ENCODE data around the gene ALKBH5.

Gene ALKBH5

DNA sequence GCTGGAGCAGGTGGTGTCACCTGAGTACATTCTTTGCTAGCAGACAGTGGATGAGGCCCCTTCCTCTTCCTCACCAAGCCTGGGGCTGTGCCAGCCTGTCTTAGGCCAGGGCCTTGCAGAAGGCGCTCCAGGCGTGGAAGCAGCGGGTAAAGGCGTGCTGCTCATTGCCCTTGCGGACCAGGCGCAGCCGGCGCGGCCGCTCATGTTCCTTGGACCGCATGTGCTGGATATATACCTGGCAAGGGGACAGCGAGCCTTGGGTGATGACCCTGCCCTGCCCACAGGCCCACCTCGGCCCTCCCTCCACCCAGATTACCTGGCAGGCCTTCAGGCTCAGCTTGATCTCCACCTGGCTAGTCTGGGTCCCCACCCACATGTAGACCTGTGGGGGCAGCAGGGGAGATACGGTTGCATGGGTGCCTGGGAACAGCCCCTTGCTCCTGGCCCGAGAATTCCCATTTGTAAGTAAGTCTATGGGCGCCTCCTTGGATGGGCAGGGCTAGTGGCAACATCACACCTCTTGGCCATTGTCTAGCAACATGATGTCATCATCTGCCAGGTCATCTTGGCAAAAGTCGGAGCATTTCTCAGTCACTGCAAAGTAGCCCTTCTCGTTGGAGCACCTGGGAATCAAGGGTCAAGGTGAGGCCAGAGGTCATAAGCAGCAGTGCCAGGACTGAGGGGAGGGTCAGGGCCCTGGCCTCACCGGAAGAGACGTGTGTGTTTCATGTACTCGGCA lies 61.6 kb downstream of the ALKBH5 start:
- DNase-seq (ENCODE audit: low spot score) = no peak

- DNase-seq (ENCODE audit: low spot score) = no peak
Measured at GRCh38 chr17:18246109-18246725, 62.6 kb downstream of the ALKBH5 start.

- DNase-seq (ENCODE audit: low spot score) = peak; percentile 62
Measured at GRCh38 chr17:18246880-18247612, 63.4 kb downstream of the ALKBH5 start.

GRCh38 chr17:18247613-18248001 lies 64.0 kb downstream of the ALKBH5 start:
- DNase-seq (ENCODE audit: low spot score) = no peak

- DNase-seq (ENCODE audit: low spot score) = peak; percentile 86
Measured at GRCh38 chr17:18248300-18248731, 64.7 kb downstream of the ALKBH5 start.

DNA sequence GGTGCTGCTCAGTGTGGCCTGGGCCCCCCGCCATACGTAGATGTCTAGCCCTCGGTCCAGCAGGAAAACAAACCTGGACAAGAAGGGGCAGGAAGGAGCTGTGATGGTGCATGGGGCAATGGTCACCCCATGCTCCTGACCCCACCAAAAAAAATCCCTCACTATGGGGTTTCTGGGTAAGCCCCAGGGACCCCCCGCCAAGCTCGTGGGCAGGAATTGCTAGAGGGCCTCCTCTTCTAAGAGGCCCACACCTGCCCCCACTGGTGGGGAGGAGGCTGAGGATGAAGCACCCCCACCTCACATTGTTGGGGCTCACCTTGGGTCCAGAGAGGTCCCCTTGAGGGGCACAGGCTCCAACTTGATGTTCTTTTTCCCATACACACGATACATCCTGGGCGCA lies 65.2 kb downstream of the ALKBH5 start:
- DNase-seq (ENCODE audit: low spot score) = no peak

DNA sequence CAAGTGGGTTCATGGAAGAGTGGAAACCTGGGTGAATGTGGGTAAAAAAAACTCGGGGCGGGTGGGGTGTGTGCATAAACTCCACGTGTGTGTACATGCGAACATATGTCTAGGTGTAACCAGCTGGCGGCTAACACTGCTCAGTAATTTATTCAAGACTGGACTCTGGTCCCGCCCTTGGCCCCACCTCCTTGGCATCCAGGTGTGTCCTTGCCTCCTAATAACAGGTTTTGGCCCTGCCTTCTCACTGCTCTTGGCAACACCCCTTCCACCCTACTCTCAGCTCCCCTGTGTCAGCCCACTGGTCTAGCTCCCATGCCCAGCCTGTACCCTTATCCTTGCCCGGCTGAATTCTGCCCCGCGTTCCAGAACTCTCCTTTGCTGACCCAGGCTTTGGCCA lies 66.6 kb downstream of the ALKBH5 start:
- no peak for DNase-seq (ENCODE audit: low spot score)

DNA sequence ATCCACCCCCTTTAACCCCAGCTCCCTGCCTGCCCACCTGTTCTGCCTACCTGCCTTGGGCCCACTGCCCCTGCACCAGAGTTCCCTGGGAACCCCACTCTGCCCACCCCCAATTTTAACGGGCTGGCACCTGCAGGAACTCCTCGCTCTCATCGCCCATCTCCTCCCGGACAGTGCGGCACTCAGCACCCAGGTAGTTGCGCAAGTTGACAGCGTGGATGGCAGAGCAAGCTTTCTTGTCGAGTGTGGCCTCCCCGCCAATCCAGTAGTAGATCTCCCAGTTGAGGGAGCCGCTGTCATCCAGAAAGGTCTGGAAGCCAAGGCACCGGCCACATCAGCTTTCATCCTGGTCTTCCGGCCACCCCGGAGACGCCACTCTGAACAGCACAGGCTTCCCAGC lies 67.1 kb downstream of the ALKBH5 start:
- DNase-seq (ENCODE audit: low spot score) = no peak

DNA sequence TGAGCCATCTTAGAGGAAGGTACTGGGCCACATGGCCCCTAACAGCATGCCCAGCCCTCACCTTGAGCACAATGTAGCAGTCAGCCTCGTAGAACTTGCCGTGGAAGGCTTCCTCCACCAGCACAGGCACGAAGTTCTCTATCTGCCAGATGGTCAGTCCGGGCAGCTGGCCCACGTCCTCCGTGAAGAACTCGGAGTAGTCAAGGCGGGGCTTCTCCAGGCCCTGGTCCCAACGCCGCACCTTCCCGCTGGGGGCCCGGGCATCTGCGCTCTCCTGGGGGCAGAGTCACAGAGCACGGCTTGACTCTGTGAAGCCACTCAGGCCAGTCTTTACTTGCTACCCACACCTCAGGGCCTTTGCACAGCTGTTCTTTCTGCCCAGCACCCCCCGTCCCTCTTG lies 67.6 kb downstream of the ALKBH5 start:
- no peak for DNase-seq (ENCODE audit: low spot score)

GRCh38 chr17:18252160-18252559 lies 68.5 kb downstream of the ALKBH5 start:
- no peak for DNase-seq (ENCODE audit: low spot score)

DNA sequence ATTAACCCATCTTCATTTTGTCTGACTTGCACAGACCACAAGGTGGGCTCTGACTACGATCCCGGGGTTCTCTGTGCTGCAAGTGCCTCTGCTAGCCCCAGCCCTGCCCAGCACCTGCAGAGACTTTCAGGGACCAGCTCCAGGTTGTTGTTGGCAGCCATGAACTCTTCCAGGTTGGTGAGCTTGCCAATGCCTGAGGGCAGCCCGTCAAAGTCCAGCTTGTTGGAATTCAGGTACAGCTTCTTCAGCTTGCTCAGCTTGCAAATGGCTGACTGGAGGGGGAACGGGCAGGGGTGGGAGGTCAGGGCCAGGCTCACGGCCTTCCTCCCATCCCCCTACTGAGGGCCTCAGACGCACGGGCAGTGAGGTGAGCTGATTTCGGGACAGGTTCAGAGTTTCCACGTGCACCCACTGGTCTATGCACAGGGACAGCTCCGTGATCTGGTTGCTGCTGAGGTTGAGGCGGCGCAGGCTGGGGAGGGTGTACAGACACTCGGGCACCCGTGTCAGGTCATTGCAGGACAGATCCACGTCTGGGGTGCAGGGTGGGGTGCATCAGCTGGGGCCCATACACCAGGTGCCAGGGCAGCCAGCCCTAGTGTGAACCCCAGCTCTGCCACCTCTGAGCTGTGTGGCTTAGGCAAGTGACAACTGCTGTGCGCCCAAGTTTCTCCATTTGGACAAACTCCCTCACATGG lies 69.7 kb downstream of the ALKBH5 start:
- DNase-seq (ENCODE audit: low spot score) = no peak

DNA sequence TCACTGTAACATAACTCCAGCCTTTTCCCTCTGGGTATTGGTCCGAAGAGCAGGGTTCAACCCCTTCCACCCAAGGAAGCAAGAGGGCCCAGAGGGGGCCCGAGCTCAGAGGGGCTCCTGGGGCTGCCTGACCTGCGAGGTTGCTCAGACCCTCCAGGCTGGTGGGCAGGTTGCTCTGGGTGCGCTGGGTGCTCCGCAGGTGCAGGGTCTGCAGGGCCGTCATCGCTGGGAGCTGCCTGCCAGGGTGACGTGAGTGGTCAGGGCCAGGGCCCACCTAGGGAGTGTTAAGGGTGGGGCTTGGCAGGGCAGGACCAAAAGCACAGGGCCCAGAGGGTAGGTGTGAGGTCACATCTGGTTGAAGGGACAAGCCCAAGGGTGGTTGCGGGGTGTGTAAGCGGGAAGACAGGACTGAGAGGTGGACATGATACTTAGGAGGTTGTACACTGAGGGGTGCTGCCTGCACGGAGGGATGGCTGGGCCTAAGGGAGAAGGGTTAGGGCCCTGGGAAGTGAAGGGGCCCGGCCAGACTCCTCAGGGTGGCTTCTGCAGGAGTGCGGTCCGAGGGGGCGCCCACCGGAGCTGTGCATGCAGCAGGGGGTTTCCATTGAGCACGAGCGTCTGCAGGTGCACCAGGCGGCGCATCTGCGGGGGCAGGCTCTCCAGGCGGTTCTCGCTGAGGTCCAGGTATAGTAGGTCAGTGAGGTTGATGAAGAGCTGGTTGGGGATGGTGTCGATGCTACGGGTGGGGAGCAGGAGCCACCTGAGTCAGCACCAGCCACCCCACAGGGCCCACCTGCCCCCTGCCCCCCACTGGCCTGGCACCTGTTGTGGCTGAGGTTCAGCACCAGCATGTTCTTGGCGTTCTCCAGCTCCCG lies 70.6 kb downstream of the ALKBH5 start:
- no peak for DNase-seq (ENCODE audit: low spot score)

DNA sequence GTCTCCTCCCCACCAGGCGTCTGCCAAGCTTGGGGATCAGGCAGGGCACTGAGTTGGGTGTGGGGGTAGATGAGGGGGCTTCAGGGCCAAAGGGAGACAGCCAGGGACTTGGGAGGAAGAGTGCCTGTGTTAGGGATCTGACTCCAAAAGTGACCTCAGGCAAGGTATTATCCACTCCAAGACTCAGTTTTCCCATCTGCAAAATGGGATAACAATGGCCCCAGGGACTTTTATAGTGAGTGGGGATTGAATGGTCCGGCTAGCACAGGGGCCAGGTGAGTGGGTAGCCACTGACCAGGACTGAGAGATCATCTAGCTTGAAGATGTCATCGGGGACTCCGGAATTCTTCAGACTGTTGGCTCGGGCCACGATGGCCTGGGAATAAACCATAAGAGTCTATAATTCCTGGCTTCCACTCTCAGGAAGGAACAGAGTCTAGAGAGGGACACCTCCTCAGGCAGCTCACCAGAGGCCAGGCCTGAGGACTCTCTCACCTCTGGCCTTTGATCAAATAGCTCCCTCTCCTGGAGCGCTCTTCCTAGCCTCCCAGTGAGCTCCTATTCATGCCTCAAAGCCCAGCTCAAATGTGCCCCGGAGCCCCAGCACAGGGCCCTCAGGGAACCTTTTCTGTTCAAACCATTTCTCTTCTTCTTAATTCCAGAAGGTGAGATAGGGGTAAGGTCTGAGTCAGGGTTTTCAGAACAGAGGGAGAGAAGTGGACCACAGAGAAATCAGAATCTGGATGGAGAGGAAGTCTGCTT lies 71.4 kb downstream of the ALKBH5 start:
- no peak for DNase-seq (ENCODE audit: low spot score)

DNA sequence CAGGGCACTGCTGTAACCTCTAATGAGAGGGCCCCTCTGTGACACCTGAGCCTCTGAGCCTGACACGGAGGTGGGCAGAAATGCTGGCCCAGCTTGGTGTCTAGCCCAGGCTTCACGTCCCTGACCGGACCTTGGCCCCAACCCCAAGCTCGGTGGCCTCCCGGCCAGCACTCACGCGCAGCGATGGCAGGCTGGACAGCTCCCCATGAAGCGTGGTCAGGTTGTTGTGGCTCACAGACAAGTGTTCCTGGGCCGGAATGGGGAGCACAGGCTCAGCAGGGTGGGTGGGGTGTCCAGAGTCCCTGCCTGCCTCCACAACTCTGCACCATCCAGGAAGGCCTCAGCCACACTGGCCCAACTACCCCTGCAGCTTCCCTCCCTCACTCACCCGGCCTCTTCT lies 72.7 kb downstream of the ALKBH5 start:
- no peak for DNase-seq (ENCODE audit: low spot score)

DNA sequence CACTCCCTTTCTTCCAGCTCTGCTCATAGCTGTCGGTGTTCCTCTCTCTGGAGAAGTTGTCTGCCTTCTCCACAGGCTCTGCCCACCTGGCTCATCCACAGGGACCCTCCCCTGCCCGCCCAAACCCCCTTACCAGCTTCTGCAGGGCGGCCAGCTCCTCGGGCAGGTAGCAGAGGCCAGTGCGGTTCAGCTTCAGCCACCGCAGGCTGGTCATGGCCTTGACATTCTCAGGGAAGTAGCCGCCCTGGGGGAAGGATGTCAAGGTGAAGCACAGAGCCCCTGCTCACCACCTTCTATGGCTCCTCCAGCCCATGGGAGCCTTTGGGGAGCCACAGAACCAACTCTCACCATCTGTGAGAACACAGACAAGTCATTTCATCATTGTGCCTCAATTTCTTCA lies 73.1 kb downstream of the ALKBH5 start:
- DNase-seq (ENCODE audit: low spot score) = no peak

DNA sequence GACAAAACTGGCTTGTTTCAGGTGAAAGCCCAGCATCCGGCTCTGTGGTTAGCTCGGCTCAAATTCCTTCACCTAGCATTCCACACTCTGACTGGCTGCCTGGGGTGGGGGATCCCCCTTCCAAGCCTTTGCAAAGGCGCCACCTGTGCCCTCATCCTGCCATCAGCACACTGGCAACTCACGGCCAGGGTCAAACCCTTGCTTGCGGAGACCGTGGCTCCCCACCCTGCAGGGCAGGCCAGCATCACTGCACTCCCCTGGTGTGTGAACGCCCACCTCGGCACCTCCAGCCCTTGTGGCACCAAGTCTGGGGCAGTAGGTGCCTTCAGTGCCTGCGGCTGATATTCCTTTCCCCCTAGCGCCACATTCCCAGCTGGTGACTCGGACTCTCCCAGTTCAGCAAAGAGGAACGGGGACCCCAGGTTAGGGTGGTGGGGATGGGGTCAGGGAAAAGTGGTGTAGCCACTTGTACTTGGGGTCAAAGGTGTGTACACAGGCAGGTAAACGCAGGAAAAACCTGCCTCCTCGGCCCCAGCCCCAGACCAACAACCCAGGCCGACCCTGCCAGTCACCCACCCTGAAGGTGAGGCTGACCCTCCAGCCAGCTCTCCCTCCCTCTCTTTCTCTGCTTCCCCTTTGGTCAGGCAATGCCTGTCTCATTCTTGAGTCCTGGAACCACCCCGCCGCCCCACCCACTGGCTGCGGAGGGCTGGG lies 73.8 kb downstream of the ALKBH5 start:
- DNase-seq (ENCODE audit: low spot score) = peak; percentile 72

DNA sequence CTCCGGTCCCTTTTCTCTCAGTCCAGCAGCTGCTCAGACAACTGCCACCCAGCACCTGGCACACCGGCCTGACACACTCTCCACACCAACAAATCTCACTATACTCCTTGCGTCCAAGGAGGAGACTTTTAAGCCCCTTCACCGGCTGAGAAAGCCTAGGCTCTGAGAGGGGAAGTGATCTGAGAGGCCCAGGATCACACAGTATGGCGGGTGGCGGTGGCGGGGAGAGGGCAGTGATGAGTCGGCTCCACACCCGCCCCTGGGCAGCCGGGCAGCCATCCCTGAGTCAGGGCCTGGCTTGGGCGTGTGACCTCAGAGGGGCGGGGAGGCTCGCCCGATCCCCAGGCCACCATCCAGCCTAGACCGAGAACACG lies 74.3 kb downstream of the ALKBH5 start:
- DNase-seq (ENCODE audit: low spot score) = peak; percentile 94

GRCh38 chr17:18258356-18259038 lies 74.9 kb downstream of the ALKBH5 start, which contains the start of gene FLII:
Gene FLII, minus strand, starts transcription at chr17:18258738. Its CDS starts 48 bp downstream, at chr17:18258690.
- peak; percentile 88 for DNase-seq (ENCODE audit: low spot score)

Data from AG20443 (cell line).